ENCODE data around the gene GPR52.

Gene GPR52

DNA sequence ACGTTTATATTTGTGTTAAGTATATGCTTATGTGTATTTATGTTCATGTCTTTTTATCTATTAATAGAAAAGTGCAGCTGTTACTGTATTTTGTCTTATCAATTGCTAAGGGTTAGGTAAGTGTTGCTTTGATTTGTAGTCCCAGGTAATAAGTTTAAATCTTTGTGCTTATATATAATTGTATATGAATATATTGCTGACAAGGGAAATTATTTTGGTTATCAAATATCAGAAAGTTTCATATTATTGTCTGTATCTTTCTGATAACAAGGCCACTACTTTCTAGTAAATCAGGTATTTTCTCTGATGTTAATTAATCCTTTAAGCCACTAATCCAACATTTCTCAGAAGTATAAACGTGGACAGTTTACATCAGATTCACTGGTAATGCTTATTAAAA is 21.3 kb downstream of the GPR52 start:
- DNase-seq: no peak

DNA sequence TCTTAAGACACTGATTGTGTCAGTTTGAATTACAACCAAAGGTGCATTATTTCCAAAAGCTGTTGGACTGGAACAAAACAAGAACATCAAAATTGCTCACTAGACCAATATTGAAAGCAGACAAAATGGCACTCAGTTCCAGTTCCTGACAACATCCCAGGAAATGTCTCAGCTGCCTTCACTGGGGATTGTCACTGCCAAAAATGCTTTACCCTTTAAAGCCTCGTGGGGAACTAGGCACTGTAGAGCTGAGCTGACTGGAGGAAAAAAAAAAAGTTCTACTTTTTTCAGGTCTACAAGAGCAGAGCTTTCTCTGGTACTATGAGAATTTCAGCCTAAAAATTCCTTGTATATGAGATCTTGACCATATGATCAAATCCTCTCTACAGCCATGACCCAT is 21.9 kb downstream of the GPR52 start:
- DNase-seq: no peak

DNA sequence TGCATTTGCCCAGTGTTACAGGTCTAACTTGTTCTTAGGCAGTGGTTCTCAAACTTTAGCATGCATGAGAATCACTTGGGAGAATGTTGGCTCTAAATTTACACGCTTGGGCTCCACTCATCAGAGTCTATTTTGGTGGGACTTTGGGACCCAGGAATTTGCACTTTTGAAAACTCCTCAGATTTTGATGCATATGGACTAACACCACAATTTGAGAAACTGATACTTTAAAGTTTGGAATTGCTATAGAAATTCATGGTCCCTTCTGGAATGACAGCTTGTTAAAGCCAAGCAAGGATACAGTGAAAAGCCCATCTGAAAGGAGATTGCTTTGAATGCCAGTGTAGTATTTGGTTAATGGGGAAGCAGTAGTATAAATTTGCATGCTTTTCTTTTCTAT is 31.5 kb downstream of the GPR52 start:
- DNase-seq: no peak

DNA sequence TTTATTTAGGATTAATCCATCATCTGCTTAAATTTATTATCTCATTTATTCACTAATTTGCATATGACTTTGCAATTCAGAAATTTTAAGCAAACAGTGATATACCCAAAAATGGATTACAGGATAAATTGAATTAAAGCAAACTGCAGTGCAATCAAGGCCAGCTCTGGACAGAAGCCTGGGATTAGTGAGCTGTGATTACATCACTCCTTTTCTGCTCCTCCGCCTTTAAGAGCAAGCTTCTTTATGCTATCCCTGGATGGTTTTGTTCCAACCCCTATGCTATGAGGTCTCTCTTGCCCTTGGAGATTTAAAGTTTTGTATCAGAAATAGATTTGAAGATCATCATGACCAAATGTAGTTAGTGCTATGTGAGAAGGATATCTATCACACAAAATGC is 32.6 kb downstream of the GPR52 start:
- DNase-seq: no peak

DNA sequence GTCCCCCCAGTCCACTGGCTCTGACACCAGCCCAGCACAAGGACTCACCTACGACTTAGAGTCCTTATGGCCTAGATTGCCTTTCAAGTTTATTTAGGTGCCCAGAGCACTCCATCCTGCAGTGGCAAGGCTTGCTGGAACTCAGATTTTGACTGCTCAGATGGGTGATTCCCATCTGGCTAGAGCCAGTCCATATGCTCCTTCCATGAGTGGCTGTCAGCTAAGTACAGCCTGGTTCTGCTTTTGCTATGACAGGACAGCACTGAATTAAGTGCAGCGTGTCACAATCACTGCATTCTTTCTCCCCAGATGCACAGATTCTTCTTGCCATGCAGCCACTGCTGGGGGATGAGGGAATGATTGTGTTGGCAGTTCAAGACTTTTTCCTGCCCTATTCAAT is 43.8 kb downstream of the GPR52 start:
- DNase-seq: no peak

DNA sequence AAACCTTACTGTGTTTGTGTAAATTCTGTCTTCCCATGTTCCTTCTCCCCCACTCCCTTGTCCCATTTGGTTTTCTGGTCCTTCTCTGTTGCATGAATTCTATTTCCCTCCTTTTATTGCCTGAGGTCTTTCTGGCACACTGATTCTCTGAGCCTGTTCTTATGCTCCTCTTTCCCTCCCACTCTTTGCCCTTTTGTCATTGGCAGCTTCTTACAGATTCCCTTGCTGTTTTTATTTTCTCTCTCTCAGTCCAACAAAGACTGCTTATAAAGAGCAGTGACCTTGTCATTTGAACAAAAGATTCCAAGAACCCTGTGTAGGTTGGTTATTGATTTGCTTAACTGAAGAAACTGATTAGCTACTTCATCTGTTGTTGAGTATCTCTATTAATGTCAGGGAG is 49.7 kb downstream of the GPR52 start:
- no peak for DNase-seq

Measured in stimulated activated naive CD4-positive, alpha-beta T cell treated with Interleukin-2 at 50 U/mL for 16 hours (primary cell).